KMS-11 (cell line): ENCODE data around the gene ZNF76.

Source experiments
- H2AFZ ChIP-seq: fragments of 200-600 bp; sonication (generic); 2 replicates; pipeline ENCODE4 v1.6.1; 2016; ENCODE audit warnings: antibody characterized with exemption, mixed run types, low read depth
- H3K27ac ChIP-seq: fragments of 200-600 bp; sonication (generic); 2 replicates; pipeline ENCODE4 v1.6.1; 2016; ENCODE audit warnings: mild to moderate bottlenecking, mixed run types
- H3K27me3 ChIP-seq: fragments of 200-600 bp; sonication (generic); 2 replicates; pipeline ENCODE4 v1.6.1; 2017; ENCODE audit warnings: mild to moderate bottlenecking, low read depth, mixed run types, moderate library complexity; ENCODE audit not compliant: insufficient read depth
- H3K36me3 ChIP-seq: fragments of 200-600 bp; sonication (generic); 2 replicates; pipeline ENCODE4 v1.6.1; 2017; ENCODE audit warnings: mild to moderate bottlenecking, mixed run types; ENCODE audit not compliant: insufficient read depth
- H3K4me1 ChIP-seq: fragments of 200-600 bp; sonication (generic); 2 replicates; pipeline ENCODE4 v1.6.1; 2016; ENCODE audit warnings: mild to moderate bottlenecking, low read depth, mixed run types; ENCODE audit not compliant: poor library complexity, severe bottlenecking
- H3K4me2 ChIP-seq: fragments of 200-600 bp; sonication (generic); 2 replicates; pipeline ENCODE4 v1.7.0; 2016; ENCODE audit warnings: mild to moderate bottlenecking, mixed run types
- H3K4me3 ChIP-seq: fragments of 200-600 bp; sonication (generic); IDR thresholded peaks from 2 replicates; pipeline ENCODE4 v1.6.1; 2017; ENCODE audit warnings: low read depth, low read length, mixed read lengths; ENCODE audit not compliant: insufficient read depth
- H3K79me2 ChIP-seq: fragments of 200-600 bp; sonication (generic); 2 replicates; pipeline ENCODE4 v1.6.1; 2016; ENCODE audit warnings: low read depth, mixed run types; ENCODE audit not compliant: insufficient read depth
- H3K9ac ChIP-seq: fragments of 200-600 bp; sonication (generic); 2 replicates; pipeline ENCODE4 v1.6.1; 2016; ENCODE audit warnings: mild to moderate bottlenecking, mixed run types
- H4K20me1 ChIP-seq: fragments of 200-600 bp; sonication (generic); 2 replicates; pipeline ENCODE4 v1.6.1; 2016; ENCODE audit warnings: mild to moderate bottlenecking, mixed run types; ENCODE audit not compliant: insufficient read depth
- TF ChIP-seq, protein P1 (sequence below): fragments of 200-600 bp; sonication (generic); conservative IDR thresholded peaks from 2 replicates; pipeline ENCODE4 v1.6.1; 2017; ENCODE audit warnings: low read depth, mild to moderate bottlenecking, antibody characterized with exemption, low read length, moderate library complexity, mixed read lengths

The ZNF76 gene

GRCh38 chr6:35215665-35216411 is 43.7 kb upstream of the ZNF76 start:
- no peak overlapping the region for H3K27ac ChIP-seq
- H2AFZ ChIP-seq: no peak overlapping the region
- H4K20me1 ChIP-seq: no peaks in the 10 kb centered on the region
- H3K36me3 ChIP-seq: no peaks in the 10 kb centered on the region
- H3K9ac ChIP-seq: no peak overlapping the region
- no peak overlapping the region for H3K4me3 ChIP-seq
- H3K4me1 ChIP-seq: no peaks in the 10 kb centered on the region
- H3K27me3 ChIP-seq: no peaks in the 10 kb centered on the region
- TF ChIP-seq, protein P1, sequence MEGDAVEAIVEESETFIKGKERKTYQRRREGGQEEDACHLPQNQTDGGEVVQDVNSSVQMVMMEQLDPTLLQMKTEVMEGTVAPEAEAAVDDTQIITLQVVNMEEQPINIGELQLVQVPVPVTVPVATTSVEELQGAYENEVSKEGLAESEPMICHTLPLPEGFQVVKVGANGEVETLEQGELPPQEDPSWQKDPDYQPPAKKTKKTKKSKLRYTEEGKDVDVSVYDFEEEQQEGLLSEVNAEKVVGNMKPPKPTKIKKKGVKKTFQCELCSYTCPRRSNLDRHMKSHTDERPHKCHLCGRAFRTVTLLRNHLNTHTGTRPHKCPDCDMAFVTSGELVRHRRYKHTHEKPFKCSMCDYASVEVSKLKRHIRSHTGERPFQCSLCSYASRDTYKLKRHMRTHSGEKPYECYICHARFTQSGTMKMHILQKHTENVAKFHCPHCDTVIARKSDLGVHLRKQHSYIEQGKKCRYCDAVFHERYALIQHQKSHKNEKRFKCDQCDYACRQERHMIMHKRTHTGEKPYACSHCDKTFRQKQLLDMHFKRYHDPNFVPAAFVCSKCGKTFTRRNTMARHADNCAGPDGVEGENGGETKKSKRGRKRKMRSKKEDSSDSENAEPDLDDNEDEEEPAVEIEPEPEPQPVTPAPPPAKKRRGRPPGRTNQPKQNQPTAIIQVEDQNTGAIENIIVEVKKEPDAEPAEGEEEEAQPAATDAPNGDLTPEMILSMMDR: no peak
- H3K79me2 ChIP-seq: no peaks in the 10 kb centered on the region
- H3K4me2 ChIP-seq: no peak overlapping the region

- Histone ChIP-seq H3K27me3 (no peaks in the 10 kb centered on the region), H4K20me1 (no peaks in the 10 kb centered on the region), H3K27ac (no peak overlapping the region), H3K4me3 (no peak overlapping the region), H3K79me2 (no peaks in the 10 kb centered on the region), H2AFZ (no peak overlapping the region), H3K36me3 (no peaks in the 10 kb centered on the region), H3K4me1 (no peaks in the 10 kb centered on the region), H3K9ac (no peak overlapping the region), H3K4me2 (no peak overlapping the region)
- TF ChIP-seq, protein P1: no peak
Observed at GRCh38 chr6:35216412-35216732, 43.2 kb upstream of the ZNF76 start.

- H3K4me1 ChIP-seq: no peaks in the 10 kb centered on the region
- no peaks in the 10 kb centered on the region for H3K36me3 ChIP-seq
- no peak overlapping the region for H3K27ac ChIP-seq
- H4K20me1 ChIP-seq: no peaks in the 10 kb centered on the region
- H3K4me3 ChIP-seq: no peak overlapping the region
- no peak overlapping the region for H2AFZ ChIP-seq
- H3K4me2 ChIP-seq: no peak overlapping the region
- H3K79me2 ChIP-seq: no peaks in the 10 kb centered on the region
- TF ChIP-seq, protein P1: no peak
- H3K27me3 ChIP-seq: no peaks in the 10 kb centered on the region
- no peak overlapping the region for H3K9ac ChIP-seq
Observed at GRCh38 chr6:35216851-35217811, 42.4 kb upstream of the ZNF76 start.

DNA sequence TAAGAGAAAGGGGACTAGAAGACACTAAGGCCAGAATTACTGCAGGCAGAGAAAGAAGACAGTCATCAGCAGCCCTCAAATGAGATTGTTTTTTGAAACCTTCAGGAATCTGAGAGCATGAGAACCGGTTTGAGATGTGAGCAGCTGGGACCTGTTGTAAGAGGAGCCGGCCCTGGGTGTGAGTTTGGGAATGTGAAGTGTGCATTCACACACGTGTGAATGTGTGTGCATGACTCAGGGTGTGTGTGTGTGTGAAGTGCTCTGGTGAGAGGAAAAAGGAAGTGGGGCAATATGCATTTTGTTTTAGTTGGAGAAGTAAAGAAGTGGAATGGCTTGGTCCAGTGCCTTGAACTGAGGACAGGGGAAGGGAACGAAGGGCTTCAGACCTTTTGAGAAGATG is 41.5 kb upstream of the ZNF76 start:
- H3K27me3 ChIP-seq: no peaks in the 10 kb centered on the region
- H3K36me3 ChIP-seq: no peaks in the 10 kb centered on the region
- H3K9ac ChIP-seq: no peak overlapping the region
- no peak overlapping the region for H3K4me3 ChIP-seq
- TF ChIP-seq, protein P1: no peak
- no peak overlapping the region for H3K4me2 ChIP-seq
- no peak overlapping the region for H3K27ac ChIP-seq
- H2AFZ ChIP-seq: no peak overlapping the region
- H4K20me1 ChIP-seq: no peaks in the 10 kb centered on the region
- no peaks in the 10 kb centered on the region for H3K79me2 ChIP-seq
- no peaks in the 10 kb centered on the region for H3K4me1 ChIP-seq
